H9 (cell line): ENCODE data around the gene CSN1S1. TPM values are rescaled to one million over a fixed set of nuclear protein-coding genes. Genes with fewer than 3 reads are reported as not detected.

ENCODE experiments used
- DNase-seq: peaks from one replicate; pipeline ENCODE4 v3.0.0-alpha.2; 2017
- H2AFZ ChIP-seq: one replicate; pipeline ENCODE4 v1.6.1; 2013; ENCODE audit warnings: mild to moderate bottlenecking, low read length, control low read depth, moderate library complexity
- H2AK5ac ChIP-seq: 2 replicates; pipeline ENCODE4 v1.6.1; 2013; ENCODE audit warnings: low read length, control low read depth, mixed read lengths; ENCODE audit not compliant: insufficient read length
- H2BK120ac ChIP-seq: one replicate; pipeline ENCODE4 v1.6.1; 2013; ENCODE audit warnings: low read depth, mild to moderate bottlenecking, low read length, control low read depth, inconsistent platforms; ENCODE audit not compliant: poor library complexity, severe bottlenecking
- H2BK12ac ChIP-seq: 2 replicates; pipeline ENCODE4 v1.6.1; 2013; ENCODE audit warnings: low read length, control low read depth, mixed read lengths, low read depth; ENCODE audit not compliant: insufficient read length
- H2BK15ac ChIP-seq: 2 replicates; pipeline ENCODE4 v1.6.1; 2013; ENCODE audit warnings: low read depth, low read length, control low read depth
- H2BK20ac ChIP-seq: one replicate; pipeline ENCODE4 v1.6.1; 2013; ENCODE audit warnings: low read depth, mild to moderate bottlenecking, low read length, control low read depth, inconsistent platforms; ENCODE audit not compliant: poor library complexity, severe bottlenecking
- H2BK5ac ChIP-seq: 2 replicates; pipeline ENCODE4 v1.6.1; 2013; ENCODE audit warnings: low read length, control low read depth, mixed read lengths; ENCODE audit not compliant: insufficient read length
- H3K14ac ChIP-seq: 2 replicates; pipeline ENCODE4 v1.6.1; 2013; ENCODE audit warnings: low read length, control low read depth; ENCODE audit not compliant: insufficient read depth
- H3K18ac ChIP-seq: 2 replicates; pipeline ENCODE4 v1.6.1; 2013; ENCODE audit warnings: low read depth, mild to moderate bottlenecking, mixed read lengths, low read length, control low read depth; ENCODE audit not compliant: insufficient read length
- H3K23ac ChIP-seq: 2 replicates; pipeline ENCODE4 v1.6.1; 2013; ENCODE audit warnings: low read length, control low read depth, mixed read lengths, low read depth; ENCODE audit not compliant: insufficient read length
- H3K23me2 ChIP-seq: 2 replicates; pipeline ENCODE4 v1.6.1; 2013; ENCODE audit warnings: low read depth, mild to moderate bottlenecking, mixed read lengths, low read length, control low read depth; ENCODE audit not compliant: insufficient read length, poor library complexity, severe bottlenecking
- H3K27ac ChIP-seq: 2 replicates; pipeline ENCODE4 v1.5.1; 2013; ENCODE audit warnings: low read length, control low read depth, mixed read lengths, low read depth; ENCODE audit not compliant: insufficient read length
- H3K27me3 ChIP-seq: 2 replicates; pipeline ENCODE4 v1.6.1; 2013; ENCODE audit warnings: low read length, control low read depth, inconsistent platforms; ENCODE audit not compliant: insufficient read depth
- H3K4ac ChIP-seq: 2 replicates; pipeline ENCODE4 v1.6.1; 2013; ENCODE audit warnings: low read depth, mild to moderate bottlenecking, control low read depth, inconsistent platforms, low read length, moderate library complexity
- H3K4me1 ChIP-seq: 2 replicates; pipeline ENCODE4 v1.6.1; 2013; ENCODE audit warnings: low read length, control low read depth, inconsistent platforms; ENCODE audit not compliant: insufficient read depth
- H3K4me2 ChIP-seq: 2 replicates; pipeline ENCODE4 v1.6.1; 2013; ENCODE audit warnings: low read length, control low read depth, mixed read lengths; ENCODE audit not compliant: insufficient read length, insufficient read depth
- H3K56ac ChIP-seq: 2 replicates; pipeline ENCODE4 v1.6.1; 2013; ENCODE audit warnings: low read depth, mild to moderate bottlenecking, mixed read lengths, low read length, control low read depth; ENCODE audit not compliant: insufficient read length
- H3K79me1 ChIP-seq: 2 replicates; pipeline ENCODE4 v1.6.1; 2013; ENCODE audit warnings: low read depth, mild to moderate bottlenecking, moderate library complexity, low read length, control low read depth, inconsistent platforms; ENCODE audit not compliant: insufficient read depth, poor library complexity, severe bottlenecking
- H3K79me2 ChIP-seq: 2 replicates; pipeline ENCODE4 v1.6.1; 2013; ENCODE audit warnings: low read length, control low read depth, inconsistent platforms; ENCODE audit not compliant: insufficient read depth
- H3K9ac ChIP-seq: 2 replicates; pipeline ENCODE4 v1.6.1; 2013; ENCODE audit warnings: low read length, control low read depth, mixed read lengths; ENCODE audit not compliant: insufficient read length; ENCODE audit errors: extremely low read depth
- H3K9me3 ChIP-seq: one replicate; pipeline ENCODE4 v1.6.1; 2013; ENCODE audit warnings: low read depth, low read length, inconsistent platforms; ENCODE audit not compliant: control insufficient read depth
- H3T11ph ChIP-seq: one replicate; pipeline ENCODE4 v1.6.1; 2013; ENCODE audit warnings: mild to moderate bottlenecking, low read length, control low read depth, inconsistent platforms
- H4K20me1 ChIP-seq: one replicate; pipeline ENCODE4 v1.6.1; 2013; ENCODE audit not compliant: control insufficient read depth, insufficient read length, insufficient read depth
- H4K5ac ChIP-seq: 2 replicates; pipeline ENCODE4 v1.6.1; 2013; ENCODE audit warnings: low read depth, mild to moderate bottlenecking, mixed read lengths, low read length, control low read depth; ENCODE audit not compliant: insufficient read length
- H4K8ac ChIP-seq: replicated peaks from 2 replicates; pipeline ENCODE4 v1.6.1; 2013; ENCODE audit warnings: low read length, control low read depth, mixed read lengths, low read depth; ENCODE audit not compliant: insufficient read length
- H4K91ac ChIP-seq: 2 replicates; pipeline ENCODE4 v1.6.1; 2013; ENCODE audit warnings: low read depth, mild to moderate bottlenecking, moderate library complexity, mixed read lengths, low read length, control low read depth; ENCODE audit not compliant: insufficient read length
- H3K27ac Mint-ChIP-seq, 3 experiments: 2 replicates in 2 of 3; 3 replicates in 1 of 3; pipeline ENCODE4 v1.8.0; 2020 to 2021; ENCODE audit warnings: mixed read lengths in 3 of 3, mild to moderate bottlenecking in 1 of 3, moderate library complexity in 1 of 3
- H3K27me3 Mint-ChIP-seq: 2 replicates; pipeline ENCODE4 v1.8.0; 2021; ENCODE audit warnings: low read depth, mild to moderate bottlenecking, moderate library complexity, mixed read lengths
- H3K36me3 Mint-ChIP-seq, 3 experiments: 2 replicates in 2 of 3; 3 replicates in 1 of 3; pipeline ENCODE4 v1.8.0; 2020 to 2021; ENCODE audit warnings: low read depth in 3 of 3, mixed read lengths in 3 of 3; ENCODE audit not compliant: insufficient read depth in 1 of 3
- H3K4me1 Mint-ChIP-seq, 2 experiments: 2 replicates each; pipeline ENCODE4 v1.8.0; 2020; ENCODE audit warnings: mixed read lengths in 2 of 2
- H3K4me3 Mint-ChIP-seq, 2 experiments: 2 replicates in 1 of 2; 3 replicates in 1 of 2; pipeline ENCODE4 v1.8.0; 2020 to 2021; ENCODE audit warnings: mild to moderate bottlenecking in 2 of 2, mixed read lengths in 2 of 2, moderate library complexity in 1 of 2
- H3K9me3 Mint-ChIP-seq, 2 experiments: 2 replicates in 1 of 2; 3 replicates in 1 of 2; pipeline ENCODE4 v1.8.0; 2020; ENCODE audit warnings: mild to moderate bottlenecking in 2 of 2, mixed read lengths in 2 of 2, moderate library complexity in 1 of 2
- CTCF ChIP-seq: fragments of 200-600 bp; sonication (generic); conservative IDR thresholded peaks from 3 replicates; pipeline ENCODE4 v1.8.0; 2021; ENCODE audit warnings: antibody characterized with exemption, mild to moderate bottlenecking
- WGBS: extraction: QIAGEN DNeasy Blood & Tissue Kit; methylation state at CpG from one replicate; pipeline ENCODE4 v1.1.7; 2013; ENCODE audit warnings: missing lambda C conversion rate, low lambda C conversion rate, mixed read lengths; ENCODE audit not compliant: insufficient read length; ENCODE audit errors: extremely low coverage; 5-methylcytosine and 5-hydroxymethylcytosine counted together
- total RNA-seq: library from RNA; stranded (reverse); gene quantifications from 2 replicates; pipeline ENCODE4 v1.2.1, GENCODE V29; 2021

The CSN1S1 gene
- total RNA-seq, 1 experiment from 2014 or later: not detected

DNA sequence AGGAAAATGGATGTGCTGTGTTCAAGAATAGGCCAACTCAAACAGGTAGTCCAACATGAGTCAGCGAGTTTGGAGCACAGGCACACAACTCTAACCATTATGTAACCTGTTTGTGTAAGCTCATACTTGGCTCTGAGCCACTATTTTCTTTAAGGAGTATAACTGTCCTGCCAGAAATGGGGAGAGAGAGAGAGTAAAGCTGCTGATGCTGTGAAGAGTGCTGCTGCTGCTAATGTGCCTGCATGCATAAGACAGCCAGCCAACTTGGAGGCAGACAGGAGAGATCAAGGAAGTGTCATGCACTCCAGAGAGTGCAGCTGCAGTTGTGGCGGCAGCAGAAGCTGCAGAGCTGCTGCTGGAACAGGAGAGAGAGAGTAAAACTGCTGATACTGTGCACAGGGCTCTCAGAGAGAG, 53.2 kb downstream of the CSN1S1 start:
- Histone ChIP-seq H3T11ph (no peak overlapping the region), H2BK20ac (no peak overlapping the region), H3K79me1 (no peaks in the 10 kb centered on the region), H4K5ac (no peak overlapping the region), H3K23me2 (no peaks in the 10 kb centered on the region), H3K27ac (no peak overlapping the region), H2AFZ (peak overlapping the region; percentile 34), H3K4me2 (no peak overlapping the region), H2BK12ac (no peak overlapping the region), H3K9me3 (no peaks in the 10 kb centered on the region), H4K91ac (no peak overlapping the region), H3K4me1 (no peaks in the 10 kb centered on the region), H4K20me1 (no peaks in the 10 kb centered on the region), H2AK5ac (no peak overlapping the region), H2BK120ac (no peak overlapping the region), H3K4ac (no peak overlapping the region), H4K8ac (no peak overlapping the region), H2BK15ac (no peak overlapping the region), H3K56ac (no peak overlapping the region), H2BK5ac (no peak overlapping the region), H3K9ac (no peak overlapping the region), H3K18ac (no peak overlapping the region), H3K14ac (peak overlapping the region; percentile 34; the same call in 1 of the 2 replicates), H3K27me3 (no peaks in the 10 kb centered on the region), H3K79me2 (no peaks in the 10 kb centered on the region), H3K23ac (no peak overlapping the region)
- no CpG with 5 or more reads among the region's 2 CpGs for WGBS
- H3K27me3 Mint-ChIP-seq: no peaks in the 10 kb centered on the region
- no peak overlapping the region for H3K4me3 Mint-ChIP-seq
- peak overlapping the region in 1 of 3 experiments; percentile 26; a peak in 3 of 7 replicates for H3K27ac Mint-ChIP-seq
- no peaks in the 10 kb centered on the region for H3K36me3 Mint-ChIP-seq
- peaks cover 3 to 5% of the 10 kb centered on the region in 2 experiments for H3K4me1 Mint-ChIP-seq
- TF ChIP-seq CTCF: no peak
- no peak for DNase-seq
- H3K9me3 Mint-ChIP-seq: no peaks in the 10 kb centered on the region
